Stimulated activated CD4-positive, alpha-beta T cell treated with anti-CD3 and anti-CD28 coated beads, Interleukin-4, amount 100 ng/mL, for 48 hours (primary cell): ENCODE measurements around the gene PRSS23.
"Not testable (repeated sequence)": the region's sequence is repeated elsewhere in the genome, so short reads cannot be mapped to it uniquely, and the experiment has no call there.

ENCODE experiments used
- DNase-seq, 2 donors: peaks; one replicate each; pipeline ENCODE4 v3.0.0-alpha.2; 2020; ENCODE audit warnings: low read depth in 2 of 2

The PRSS23 gene

GRCh38 chr11:86812981-86813380 lies 12.6 kb downstream of the PRSS23 start:
- DNase-seq: no peak

GRCh38 chr11:86814775-86815174 lies 14.4 kb downstream of the PRSS23 start:
- DNase-seq: no peak

GRCh38 chr11:86815726-86816125 lies 15.4 kb downstream of the PRSS23 start:
- DNase-seq: no peak

GRCh38 chr11:86816251-86816726 lies 15.9 kb downstream of the PRSS23 start:
- DNase-seq: no peak

- DNase-seq: no peak
Measured at GRCh38 chr11:86818462-86819192, 18.3 kb downstream of the PRSS23 start.

GRCh38 chr11:86824139-86824538 lies 23.8 kb downstream of the PRSS23 start:
- DNase-seq: not testable (repeated sequence)

GRCh38 chr11:86834376-86834775 lies 34.0 kb downstream of the PRSS23 start:
- not testable (repeated sequence) for DNase-seq

GRCh38 chr11:86844762-86845508 lies 44.6 kb downstream of the PRSS23 start:
- not testable (repeated sequence) for DNase-seq

GRCh38 chr11:86848132-86848531 lies 47.8 kb downstream of the PRSS23 start:
- no peak for DNase-seq

GRCh38 chr11:86849679-86850078 lies 49.3 kb downstream of the PRSS23 start:
- DNase-seq: no peak
